T-cell (primary cell): Measurements from ENCODE around the gene KDM2A. TPM values are rescaled to one million over a fixed set of nuclear protein-coding genes. Genes with fewer than 3 reads are reported as not detected.

Experiments
- ATAC-seq, 4 experiments: fragments of 200-7000 bp in 3 of 4; fragments of 150-1000 bp in 1 of 4; cut with Tn5 transposase; replicated peaks in 1 of 4; 1 replicate in 3 of 4; 2 replicates in 1 of 4; pipeline ENCODE4 v1.10.0; 2021; ENCODE audit warnings: moderate library complexity in 3 of 4, mild to moderate bottlenecking in 2 of 4, moderate number of reproducible peaks in 1 of 4
- CTCF ChIA-PET, 2 donors: fragments of 300-600 bp; sonication (Branson Sonifier 250); formaldehyde crosslinking; loops; one replicate each; lab custom pipeline; 2022; ENCODE audit warnings: antibody characterized with exemption in 2 of 2; lab: Charles Lee
- POLR2A ChIA-PET, 2 donors: fragments of 300-600 bp; sonication (Branson Sonifier 250); formaldehyde crosslinking; loops; one replicate each; lab custom pipeline; 2022; ENCODE audit warnings: antibody characterized with exemption in 2 of 2; lab: Charles Lee
- DNase-seq, 35 experiments: peaks; one replicate each; pipeline versions ENCODE4 v3.0.0 to v3.0.0-alpha.2; 2013 to 2023
- H3K27ac ChIP-seq: one replicate; pipeline ENCODE4 v1.5.1; 2013; ENCODE audit warnings: low read length
- H3K27me3 ChIP-seq, 2 experiments: replicated peaks in 1 of 2; 1 replicate in 1 of 2; 2 replicates in 1 of 2; pipeline versions ENCODE4 v1.6.1 to v1.7.0; 2013; ENCODE audit warnings: low read length in 1 of 2, mixed read lengths in 1 of 2; ENCODE audit not compliant: control insufficient read depth in 2 of 2, insufficient read depth in 2 of 2; ENCODE audit errors: extremely low read depth in 1 of 2
- H3K36me3 ChIP-seq, 2 donors: 1 replicate in 1 of 2; 2 replicates in 1 of 2; pipeline versions ENCODE4 v1.6.1 to v1.7.0; 2013; ENCODE audit warnings: low read length in 1 of 2; ENCODE audit not compliant: control insufficient read depth in 2 of 2, insufficient read depth in 1 of 2; ENCODE audit errors: extremely low read depth in 1 of 2
- H3K4me1 ChIP-seq, 2 experiments: 1 replicate in 1 of 2; 2 replicates in 1 of 2; pipeline versions ENCODE4 v1.6.1 to v1.7.0; 2013; ENCODE audit warnings: low read length in 2 of 2, mixed read lengths in 1 of 2; ENCODE audit not compliant: insufficient read depth in 2 of 2, control insufficient read depth in 1 of 2; ENCODE audit errors: extremely low read depth in 1 of 2
- H3K4me3 ChIP-seq, 2 donors: 1 replicate in 1 of 2; 2 replicates in 1 of 2; pipeline versions ENCODE4 v1.5.1 to v1.7.0; 2013; ENCODE audit warnings: mild to moderate bottlenecking in 2 of 2, low read length in 1 of 2, moderate library complexity in 1 of 2; ENCODE audit not compliant: control insufficient read depth in 1 of 2; ENCODE audit errors: extremely low read depth in 1 of 2
- H3K9me3 ChIP-seq: 2 replicates; pipeline ENCODE4 v1.7.0; 2013
- H3K27ac Mint-ChIP-seq, 2 donors: one replicate each; pipeline ENCODE4 v1.8.0; 2020 to 2021; ENCODE audit warnings: mild to moderate bottlenecking in 2 of 2, mixed read lengths in 2 of 2
- H3K27me3 Mint-ChIP-seq, 2 donors: one replicate each; pipeline ENCODE4 v1.8.0; 2021 to 2022; ENCODE audit warnings: mixed read lengths in 2 of 2
- H3K36me3 Mint-ChIP-seq: one replicate; pipeline ENCODE4 v1.8.0; 2021; ENCODE audit warnings: mixed read lengths
- H3K4me1 Mint-ChIP-seq, 3 donors: one replicate each; pipeline ENCODE4 v1.8.0; 2020 to 2022; ENCODE audit warnings: mixed read lengths in 3 of 3, mild to moderate bottlenecking in 1 of 3
- H3K4me3 Mint-ChIP-seq, 3 donors: one replicate each; pipeline ENCODE4 v1.8.0; 2020 to 2022; ENCODE audit warnings: mild to moderate bottlenecking in 3 of 3, mixed read lengths in 3 of 3, moderate library complexity in 3 of 3
- H3K9me3 Mint-ChIP-seq, 3 donors: one replicate each; pipeline ENCODE4 v1.8.0; 2020 to 2022; ENCODE audit warnings: mixed read lengths in 3 of 3
- WGBS: methylation state at CpG from one replicate; pipeline ENCODE4 v1.1.5; 2013; ENCODE audit warnings: missing lambda C conversion rate; ENCODE audit not compliant: insufficient coverage; 5-methylcytosine and 5-hydroxymethylcytosine counted together
- total RNA-seq, 35 experiments: library from RNA in 6 of 35; stranded (reverse) in 6 of 35; fragments of 120-200 nt in 1 of 35; gene quantifications; one replicate each; pipeline versions ENCODE4 v1.2.1 to v1.2.4 and lab custom pipeline; 2013 to 2026

Gene KDM2A
- total RNA-seq, 5 donors from 2014 or later (not counting 1 experiment from before 2014, with no cell fraction given): 157 to 333 (median 178) TPM

DNA sequence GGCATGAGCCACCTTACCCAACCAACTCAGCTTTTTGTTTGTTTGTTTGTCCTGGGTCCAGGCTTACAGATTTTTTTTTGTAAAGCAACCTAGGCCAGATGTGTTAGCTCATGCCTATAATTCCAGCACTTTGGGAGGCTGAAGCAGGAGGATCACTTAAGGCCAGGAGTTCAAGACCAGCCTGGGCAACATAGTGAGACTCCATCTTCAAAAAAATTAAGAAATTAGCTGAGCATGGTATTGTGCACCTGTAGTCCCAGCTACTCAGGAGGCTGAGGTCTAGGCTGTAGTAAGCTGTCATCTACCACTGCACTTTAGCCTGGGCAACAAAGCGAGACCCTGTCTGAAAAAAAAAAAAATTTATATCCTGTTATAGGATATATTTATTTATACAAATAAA, 118.5 kb downstream of the KDM2A start:
- no peaks in the 10 kb centered on the region for H3K27me3 Mint-ChIP-seq
- H3K27me3 ChIP-seq: no peaks in the 10 kb centered on the region
- H3K27ac ChIP-seq: no peak overlapping the region
- peaks cover 26 to 40% of the 10 kb centered on the region in 2 experiments for H3K4me1 ChIP-seq
- ATAC-seq (no peak), DNase-seq (no peak)
- peaks cover 18% of the 10 kb centered on the region for H3K36me3 Mint-ChIP-seq
- no peak overlapping the region for H3K4me3 ChIP-seq
- no peak overlapping the region for H3K27ac Mint-ChIP-seq
- ChIA-PET POLR2A (interaction anchor here in 1 of 2 donors (0.7 kb wide), 1 partner anchor 10 kb away, joined by 3 read pairs; no protein-coding TSS in a partner anchor), CTCF (no interaction called here)
- peaks cover 3% of the 10 kb centered on the region in 2 donors for H3K36me3 ChIP-seq
- H3K9me3 Mint-ChIP-seq: no peaks in the 10 kb centered on the region
- H3K9me3 ChIP-seq: no peaks in the 10 kb centered on the region
- H3K4me3 Mint-ChIP-seq: no peak overlapping the region
- peaks cover 39 to 52% (median 50%) of the 10 kb centered on the region in 3 donors for H3K4me1 Mint-ChIP-seq
- WGBS: no CpG with 5 or more reads among the region's 1 CpG

DNA sequence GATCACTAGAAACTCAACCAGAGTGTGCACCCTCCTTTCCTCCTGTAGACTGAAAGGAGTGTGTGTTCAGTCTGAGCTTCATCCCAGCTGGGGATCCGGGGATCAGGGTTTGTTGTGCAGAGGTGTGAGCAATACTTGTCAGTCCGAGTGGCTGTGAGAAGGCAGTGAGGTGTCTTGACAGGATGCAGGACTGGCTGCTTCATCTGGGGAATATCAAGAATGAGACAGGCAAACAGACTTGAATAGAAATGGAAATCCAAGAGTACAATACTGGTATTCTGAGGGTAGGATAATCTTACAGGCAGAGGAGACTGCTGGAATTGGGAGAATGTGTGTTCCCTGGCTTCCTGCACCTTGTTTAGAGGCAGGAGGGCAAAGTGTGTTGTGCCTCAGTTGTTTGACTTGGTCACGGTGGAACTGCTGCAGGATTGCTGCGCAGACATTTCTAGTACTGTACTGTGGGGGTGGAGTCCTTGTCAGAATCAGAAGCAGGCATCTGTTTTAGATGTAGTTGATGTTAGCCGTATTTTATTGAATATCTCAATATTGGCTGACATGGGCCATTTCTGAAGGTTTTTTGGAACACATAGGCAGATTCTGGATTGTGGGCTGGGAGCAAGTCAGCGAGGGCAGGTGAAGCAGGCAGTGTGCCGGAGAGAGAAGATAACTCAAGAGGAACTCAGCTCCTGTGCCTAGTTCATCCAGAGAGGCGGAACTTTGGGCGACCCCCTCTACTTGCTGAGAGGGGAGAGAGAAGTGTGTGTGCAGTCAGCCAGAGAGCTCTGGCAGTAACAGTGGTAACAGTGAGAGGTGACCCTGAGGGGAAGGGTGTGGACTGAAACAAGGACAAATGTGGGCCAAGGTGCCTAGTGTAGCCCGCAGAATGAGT, 120.1 kb downstream of the KDM2A start:
- no peaks in the 10 kb centered on the region for H3K27me3 ChIP-seq
- peaks cover 8 to 16% of the 10 kb centered on the region in 2 donors for H3K36me3 ChIP-seq
- H3K27ac ChIP-seq: peak overlapping the region; percentile 71
- H3K27me3 Mint-ChIP-seq: no peaks in the 10 kb centered on the region
- WGBS: 23% methylated on average over 8 of the region's 10 CpGs
- no peaks in the 10 kb centered on the region for H3K9me3 ChIP-seq
- peaks cover 52 to 59% (median 58%) of the 10 kb centered on the region in 3 donors for H3K4me1 Mint-ChIP-seq
- H3K27ac Mint-ChIP-seq: peak overlapping the region; percentile 99 to 100
- no peaks in the 10 kb centered on the region for H3K9me3 Mint-ChIP-seq
- ChIA-PET CTCF (interaction anchor here (0.6 to 2.8 kb wide), 9 partner anchors 12 to 561 kb away, joined by 3 to 14 read pairs (median 3); partner anchors contain the start of genes GRK2 (in 1 of the 2), POLD4 (in 1 of the 2) and PPP1CA (in 1 of the 2)), POLR2A (interaction anchor here (0.5 to 1.2 kb wide), 13 partner anchors 8 to 773 kb away, joined by 3 to 10 read pairs (median 4); partner anchors contain the start of genes KDM2A (in 1 of the 2), PELI3 (in 1 of the 2) and RBM4 (in 1 of the 2))
- DNase-seq (peak in 1 of 35 experiments; percentile 16), ATAC-seq (no peak)
- H3K4me3 ChIP-seq: peak overlapping the region; percentile 2 to 35
- peaks cover 29% of the 10 kb centered on the region for H3K36me3 Mint-ChIP-seq
- peaks cover 31 to 54% of the 10 kb centered on the region in 2 experiments for H3K4me1 ChIP-seq
- H3K4me3 Mint-ChIP-seq: peak overlapping the region; percentile 99 to 100 (median 100)

DNA sequence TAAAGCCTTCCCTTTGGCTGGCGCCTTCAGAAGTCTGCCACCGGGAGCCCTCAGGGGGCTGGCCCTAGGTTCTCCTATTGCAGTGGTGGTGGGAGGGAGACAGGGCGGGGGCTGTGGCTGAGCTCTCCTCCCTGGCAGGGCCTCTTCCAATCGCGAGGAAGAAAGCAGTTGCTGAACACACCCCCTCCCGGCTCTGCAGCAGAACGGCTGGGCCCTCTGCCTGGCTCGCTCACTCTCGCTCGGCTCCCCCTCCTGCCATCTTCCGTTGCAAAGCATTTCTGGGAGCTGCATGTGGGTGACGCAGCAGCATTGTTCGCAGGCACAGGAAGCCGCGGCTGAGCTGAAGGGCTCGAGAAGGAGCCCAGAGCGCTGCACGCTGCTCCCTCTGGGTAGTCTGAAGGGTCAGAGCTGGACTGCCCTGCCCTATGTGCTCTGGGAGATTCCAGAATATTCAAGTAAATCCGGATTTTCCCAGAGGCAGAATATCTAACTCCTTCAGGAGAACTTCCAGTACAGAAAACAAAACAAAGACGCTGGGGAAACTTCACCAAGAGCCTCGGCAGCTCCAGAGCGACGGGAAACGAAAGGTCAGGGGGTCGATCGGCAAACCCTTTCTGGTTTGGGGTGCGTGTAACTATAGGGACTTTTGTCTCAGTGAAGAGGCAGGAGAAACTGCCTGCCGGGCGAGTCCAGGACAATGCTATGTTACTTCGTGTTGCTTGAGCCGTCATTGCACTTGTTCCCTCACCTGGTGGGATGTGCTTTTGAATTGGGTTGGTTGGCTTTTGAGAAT, 120.9 kb downstream of the KDM2A start:
- DNase-seq: peak; percentile 83 to 99 (median 98)
- under 1% methylated on average over 22 of the region's 31 CpGs for WGBS
- Histone ChIP-seq H3K9me3 (no peaks in the 10 kb centered on the region), H3K27me3 (no peaks in the 10 kb centered on the region), H3K36me3 (peaks cover 10 to 22% of the 10 kb centered on the region in 2 donors), H3K27ac (peak overlapping the region; percentile 98), H3K4me3 (peak overlapping the region; percentile 87 to 91), H3K4me1 (peaks cover 31 to 49% of the 10 kb centered on the region in 2 experiments)
- ATAC-seq: peak; percentile 88 to 97 (median 94)
- H3K27ac Mint-ChIP-seq: peak overlapping the region; percentile 99 to 100
- H3K36me3 Mint-ChIP-seq: peaks cover 31% of the 10 kb centered on the region
- ChIA-PET CTCF (interaction anchor here in 1 of 2 donors (0.6 to 2.8 kb wide), 9 partner anchors 13 to 561 kb away, joined by 3 to 14 read pairs (median 3); partner anchors contain the start of genes GRK2, POLD4 and PPP1CA), POLR2A (interaction anchor here (0.5 to 1.2 kb wide), 15 partner anchors 9 to 1069 kb away, joined by 3 to 10 read pairs (median 4); partner anchors contain the start of genes KDM2A (in 1 of the 2), PELI3 (in 1 of the 2) and RBM4 (in 1 of the 2))
- no peaks in the 10 kb centered on the region for H3K9me3 Mint-ChIP-seq
- H3K4me1 Mint-ChIP-seq: peaks cover 51 to 59% (median 55%) of the 10 kb centered on the region in 3 donors
- peak overlapping the region; percentile 99 to 100 (median 100) for H3K4me3 Mint-ChIP-seq
- no peaks in the 10 kb centered on the region for H3K27me3 Mint-ChIP-seq

DNA sequence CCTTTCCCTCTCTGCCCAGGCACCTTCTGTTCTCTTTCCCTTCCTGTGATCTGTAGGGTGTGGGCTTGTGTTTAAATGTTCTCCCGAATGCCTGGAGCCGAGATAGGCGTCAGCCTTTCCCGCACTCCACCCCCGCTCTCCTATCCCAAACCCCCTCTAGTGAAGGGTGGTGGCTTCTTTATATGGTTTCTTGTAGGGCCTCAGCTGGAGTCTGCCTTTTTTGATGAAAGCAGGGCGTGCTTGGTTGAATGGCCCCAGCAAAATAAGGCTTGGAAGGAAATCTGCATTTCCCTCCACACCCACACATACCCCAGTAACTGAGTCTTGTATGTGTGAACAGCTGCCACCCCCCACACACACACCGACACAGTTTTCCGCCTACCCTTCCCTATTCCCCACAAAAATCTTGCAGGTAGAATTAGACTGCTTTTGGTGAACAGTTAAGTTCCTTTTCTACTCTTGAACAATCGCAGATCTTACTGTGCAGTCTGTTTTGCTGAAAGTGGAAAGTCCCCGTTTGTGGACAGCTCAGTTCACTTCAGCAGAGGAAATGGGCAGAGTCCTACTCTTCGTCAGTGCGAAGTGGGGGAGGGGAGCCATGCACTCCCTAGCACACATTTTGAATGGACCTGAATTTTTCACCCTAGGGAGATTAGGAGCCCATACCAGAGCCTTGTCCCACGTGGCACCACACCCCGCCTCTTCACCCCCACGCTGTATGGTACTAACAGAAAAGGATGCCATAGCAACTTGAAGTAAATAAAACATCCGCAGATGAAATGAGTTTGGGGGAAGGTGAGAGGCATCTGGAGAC, 121.7 kb downstream of the KDM2A start:
- DNase-seq (peak; percentile 45 to 94 (median 84)), ATAC-seq (peak; percentile 7 to 53 (median 19))
- peaks cover 31 to 46% of the 10 kb centered on the region in 2 experiments for H3K4me1 ChIP-seq
- Mint-ChIP-seq H3K9me3 (no peaks in the 10 kb centered on the region), H3K27ac (peak overlapping the region; percentile 99 to 100), H3K4me3 (peak overlapping the region; percentile 99 to 100 (median 100)), H3K27me3 (no peaks in the 10 kb centered on the region), H3K4me1 (peaks cover 59 to 66% (median 62%) of the 10 kb centered on the region in 3 donors), H3K36me3 (peaks cover 39% of the 10 kb centered on the region)
- peak overlapping the region; percentile 87 to 91 for H3K4me3 ChIP-seq
- no peaks in the 10 kb centered on the region for H3K27me3 ChIP-seq
- ChIA-PET CTCF (interaction anchor here in 1 of 2 donors (1.2 to 2.8 kb wide), 2 partner anchors 21 to 105 kb away, joined by 4 to 14 read pairs; no protein-coding TSS in a partner anchor), POLR2A (interaction anchor here (0.5 to 1.3 kb wide), 8 partner anchors 10 to 603 kb away, joined by 3 to 4 read pairs (median 3); partner anchors contain the start of genes KDM2A (in 1 of the 2) and RBM4 (in 1 of the 2))
- peak overlapping the region; percentile 98 for H3K27ac ChIP-seq
- H3K36me3 ChIP-seq: peaks cover 15 to 30% of the 10 kb centered on the region in 2 donors
- no peaks in the 10 kb centered on the region for H3K9me3 ChIP-seq
- WGBS: 0% methylated on average over 2 of the region's 16 CpGs

DNA sequence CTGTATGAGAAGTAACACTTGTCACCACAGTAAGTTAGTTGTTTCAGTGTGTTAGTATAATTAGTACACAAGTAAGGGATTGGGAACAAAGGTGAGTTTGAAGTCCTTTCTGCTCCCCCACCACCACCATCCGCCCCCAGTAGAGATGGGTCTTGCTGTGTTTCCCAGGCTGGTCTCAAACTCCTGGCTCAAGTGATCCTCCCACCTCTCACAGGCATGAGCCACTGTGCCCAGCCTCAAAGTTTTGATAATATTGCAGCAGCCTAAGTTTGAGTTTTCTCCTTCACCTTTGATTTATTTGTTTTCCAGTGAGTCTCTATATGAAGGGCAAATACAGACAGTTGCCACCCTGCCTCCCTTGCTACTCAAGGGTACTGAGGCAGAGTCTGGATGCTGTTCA, 123.5 kb downstream of the KDM2A start:
- peaks cover 63 to 69% (median 68%) of the 10 kb centered on the region in 3 donors for H3K4me1 Mint-ChIP-seq
- H3K36me3 ChIP-seq: peaks cover 19 to 47% of the 10 kb centered on the region in 2 donors

More for the DNA sequence above, 123.5 kb downstream of the KDM2A start:
- peak overlapping the region; percentile 27 to 99 for H3K27ac Mint-ChIP-seq
- DNase-seq (no peak), ATAC-seq (no peak)
- H3K27ac ChIP-seq: peak overlapping the region; percentile 98
- whole genome bisulfite sequencing: no CpG with 5 or more reads among the region's 1 CpG
- peak overlapping the region in 1 of 2 donors; percentile 15 for H3K4me3 ChIP-seq
- CTCF ChIA-PET: no interaction called here
- peaks cover 31 to 46% of the 10 kb centered on the region in 2 experiments for H3K4me1 ChIP-seq
- POLR2A ChIA-PET: interaction anchor here in 1 of 2 donors (1.1 kb wide), 1 partner anchor 12 kb away, joined by 4 read pairs; no protein-coding TSS in a partner anchor
- no peaks in the 10 kb centered on the region for H3K9me3 Mint-ChIP-seq
- H3K36me3 Mint-ChIP-seq: peaks cover 48% of the 10 kb centered on the region
- peak overlapping the region; percentile 99 to 100 (median 100) for H3K4me3 Mint-ChIP-seq
- H3K27me3 ChIP-seq: no peaks in the 10 kb centered on the region
- H3K27me3 Mint-ChIP-seq: no peaks in the 10 kb centered on the region
- no peaks in the 10 kb centered on the region for H3K9me3 ChIP-seq
